K562 (cell line): ENCODE data around the gene TXNDC9. TPM values are rescaled to one million over a fixed set of nuclear protein-coding genes. Genes with fewer than 3 reads are reported as not detected.

ENCODE experiments used
- ATAC-seq: fragments of 200-7000 bp; cut with Tn5 transposase; 3 replicates; pipeline ENCODE4 v1.9.1; 2020; ENCODE audit warnings: moderate library complexity
- BruUV-seq: library from RNA; stranded (reverse); fragments of 400-500 nt; replicated peaks from 2 replicates; lab custom pipeline; 2021; lab: Mats Ljungman, UMichigan
- CTCF ChIA-PET: fragments of 300-600 bp; formaldehyde crosslinking; extraction: SDS; loops from one replicate; lab custom pipeline; 2021; ENCODE audit warnings: low intra/inter-chr PET ratio; lab: Yijun Ruan, JAX
- POLR2A ChIA-PET: fragments of 300-600, 350-650 bp; sonication (Branson Sonifier 250); formaldehyde crosslinking; extraction: SDS; loops from one replicate; lab custom pipeline; 2021; ENCODE audit warnings: antibody characterized with exemption, inconsistent platforms; lab: Yijun Ruan, JAX
- DNase-seq, 4 experiments: peaks; one replicate each; pipeline versions ENCODE4 v3.0.0 to v3.0.0-alpha.2; 2011 to 2018; ENCODE audit warnings: low spot score in 3 of 4, mixed read lengths in 3 of 4; ENCODE audit errors: extremely low read depth in 1 of 4
- FAIRE-seq: peaks from 2 replicates; lab custom pipeline; 2011; peaks lifted over from hg19 to GRCh38; lab: Jason Lieb, UNC
- H2AFZ ChIP-seq: 2 replicates; pipeline ENCODE4 v1.6.0; 2011; ENCODE audit warnings: low read depth, low read length, control low read depth, inconsistent platforms
- H3K27ac ChIP-seq: fragments of 200-600 bp; 3 replicates; pipeline ENCODE4 v1.8.0; 2011; ENCODE audit warnings: low read depth, mild to moderate bottlenecking, control low read depth, inconsistent platforms, low read length, moderate library complexity, mixed read lengths; ENCODE audit errors: extremely low read depth
- H3K27me3 ChIP-seq, 2 experiments: fragments of 300-600 bp in 1 of 2; 2 replicates in 1 of 2; 3 replicates in 1 of 2; pipeline versions ENCODE4 v1.6.0 to v1.8.0; 2011; ENCODE audit warnings: inconsistent platforms in 2 of 2, low read length in 2 of 2, mild to moderate bottlenecking in 1 of 2, mixed read lengths in 1 of 2, moderate library complexity in 1 of 2; ENCODE audit not compliant: control insufficient read depth in 2 of 2, insufficient read depth in 2 of 2
- H3K36me3 ChIP-seq: fragments of 300-600 bp; 3 replicates; pipeline ENCODE4 v1.8.0; 2011; ENCODE audit warnings: mild to moderate bottlenecking, low read length, inconsistent platforms; ENCODE audit not compliant: control insufficient read depth, insufficient read depth
- H3K4me1 ChIP-seq, 2 experiments: fragments of 200-600 bp in 1 of 2; replicated peaks in 1 of 2; 2 replicates in 1 of 2; 3 replicates in 1 of 2; pipeline versions ENCODE4 v1.5.1 to v1.8.0; 2011; ENCODE audit warnings: inconsistent platforms in 2 of 2, low read length in 2 of 2, mild to moderate bottlenecking in 1 of 2, mixed read lengths in 1 of 2, moderate library complexity in 1 of 2; ENCODE audit not compliant: control insufficient read depth in 2 of 2, insufficient read depth in 2 of 2
- H3K4me2 ChIP-seq: 2 replicates; pipeline ENCODE4 v1.6.1; 2011; ENCODE audit warnings: low read length, control low read depth, inconsistent platforms, mixed read lengths; ENCODE audit not compliant: insufficient read depth
- H3K4me3 ChIP-seq: fragments of 200-600 bp; sonication (generic), shearing (Covaris generic); 2 replicates; pipeline ENCODE4 v1.5.1; 2016; ENCODE audit warnings: control low read depth, inconsistent platforms
- H3K79me2 ChIP-seq: fragments of 200-600 bp; 3 replicates; pipeline ENCODE4 v1.8.0; 2011; ENCODE audit warnings: low read length, inconsistent platforms; ENCODE audit not compliant: control insufficient read depth, insufficient read depth
- H3K9ac ChIP-seq, 2 experiments: 2 replicates each; pipeline versions ENCODE4 v1.6.0 to v1.6.1; 2011; ENCODE audit warnings: low read depth in 2 of 2, low read length in 2 of 2, control low read depth in 1 of 2, inconsistent platforms in 1 of 2, mild to moderate bottlenecking in 1 of 2, mixed read lengths in 1 of 2; ENCODE audit not compliant: insufficient read depth in 1 of 2
- H3K9me1 ChIP-seq: one replicate; pipeline ENCODE4 v1.6.0; 2011; ENCODE audit warnings: inconsistent platforms, mild to moderate bottlenecking, low read length, moderate library complexity; ENCODE audit not compliant: control insufficient read depth, insufficient read depth
- H3K9me3 ChIP-seq: replicated peaks from 2 replicates; pipeline ENCODE4 v1.5.1; 2011; ENCODE audit warnings: low read depth, low read length, inconsistent platforms; ENCODE audit not compliant: control insufficient read depth, insufficient read depth
- H4K20me1 ChIP-seq: replicated peaks from 2 replicates; pipeline ENCODE4 v1.6.1; 2011; ENCODE audit warnings: low read length, inconsistent platforms, mixed read lengths; ENCODE audit not compliant: control insufficient read depth, insufficient read depth
- CBX3 ChIP-seq, 2 experiments: IDR thresholded peaks; 1 replicate in 1 of 2; 2 replicates in 1 of 2; pipeline ENCODE4 v1.6.1; 2012; ENCODE audit warnings: inconsistent platforms in 2 of 2, low read length in 2 of 2, borderline replicate concordance in 1 of 2, control low read depth in 1 of 2
- ELF2 ChIP-seq: fragments of 250-450 bp; sonication (Bioruptor Pico); IDR thresholded peaks from 2 replicates; pipeline ENCODE4 v1.5.0; 2021; ENCODE audit warnings: mild to moderate bottlenecking
- FOXK2 ChIP-seq, 2 experiments: fragments of 450-650 bp; IDR thresholded peaks in 1 of 2; conservative IDR thresholded peaks in 1 of 2; 2 replicates each; pipeline ENCODE4 v1.6.1; 2016; ENCODE audit warnings: low read depth in 2 of 2, mild to moderate bottlenecking in 1 of 2
- FOXM1 ChIP-seq, 2 experiments: fragments of 450-650 bp in 1 of 2; sonication (generic) in 1 of 2; formaldehyde crosslinking in 1 of 2; IDR thresholded peaks; 2 replicates each; pipeline versions ENCODE4 v1.6.1 to v1.9.0; 2017 to 2022; ENCODE audit warnings: low read depth in 2 of 2, mild to moderate bottlenecking in 2 of 2, missing genetic modification reagents in 1 of 2, moderate library complexity in 1 of 2
- ILF3 ChIP-seq: fragments of 450-650 bp; IDR thresholded peaks from 2 replicates; pipeline ENCODE4 v1.6.1; 2018; ENCODE audit warnings: antibody characterized with exemption, mild to moderate bottlenecking, moderate library complexity, borderline replicate concordance
- LARP7 ChIP-seq: fragments of 450-650 bp; IDR thresholded peaks from 2 replicates; pipeline ENCODE4 v1.6.1; 2016
- MBD2 ChIP-seq: sonication (generic); IDR thresholded peaks from 2 replicates; pipeline ENCODE4 v1.6.1; 2016; ENCODE audit warnings: low read depth, borderline replicate concordance
- NBN ChIP-seq: fragments of 450-650 bp; IDR thresholded peaks from 2 replicates; pipeline ENCODE4 v1.6.1; 2016; ENCODE audit warnings: low read depth, mild to moderate bottlenecking
- SIX5 ChIP-seq, 2 experiments: IDR thresholded peaks; 2 replicates each; pipeline ENCODE4 v1.6.1; 2011; ENCODE audit warnings: low read length in 2 of 2, borderline replicate concordance in 1 of 2, low read depth in 1 of 2, mild to moderate bottlenecking in 1 of 2, moderate library complexity in 1 of 2; ENCODE audit not compliant: insufficient read depth in 1 of 2
- SMC3 ChIP-seq: conservative IDR thresholded peaks from 2 replicates; pipeline ENCODE4 v1.6.1; 2011; ENCODE audit warnings: low read depth, low read length, improper control_type of control experiment; ENCODE audit not compliant: insufficient read depth
- U2AF2 ChIP-seq: fragments of 200-400 bp; formaldehyde crosslinking; optimal IDR thresholded peaks from 2 replicates; pipeline ENCODE3; 2017; ENCODE audit warnings: low read depth, mild to moderate bottlenecking, low read length
- ZFX ChIP-seq: sonication (generic); formaldehyde crosslinking; IDR thresholded peaks from 2 replicates; pipeline ENCODE4 v1.8.0; 2022; ENCODE audit warnings: mild to moderate bottlenecking, missing genetic modification reagents, moderate library complexity
- WGBS: fragments of 100-300 bp; shearing (Covaris generic); methylation state at CpG from one replicate; pipeline ENCODE4 v1.1.6; 2016; ENCODE audit warnings: low coverage, mixed read lengths; ENCODE audit not compliant: insufficient coverage; ENCODE audit errors: missing lambda C conversion rate; 5-methylcytosine and 5-hydroxymethylcytosine counted together
- in situ Hi-C: fragments of 300-500 bp; cut with MboI; formaldehyde crosslinking; loops from 4 replicates; pipeline ENCODE4 v1.15.0; 2018; ENCODE audit warnings: inconsistent platforms, mixed read lengths
- intact Hi-C: fragments of 100-400 bp; cut with micrococcal nuclease; formaldehyde crosslinking; loops from 2 replicates; pipeline ENCODE4 v1.14.2; 2022
- polyA plus RNA-seq, 8 experiments: library from polyadenylated mRNA; depleted of rRNA in 4 of 8; stranded (reverse) in 5 of 8; unstranded in 3 of 8; fragments of >200 nt; fragmentation: Nextera tagmentation in 2 of 8; fragmentation: Illumina TruSeq in 1 of 8; extraction: Ambion mirVana in 2 of 8; extraction: Trizol in 1 of 8; gene quantifications; 2 replicates each; pipeline versions ENCODE4 v1.2.1 to v1.2.3, GENCODE V29; 2011 to 2014; ENCODE audit warnings: inconsistent platforms in 1 of 8, missing spikeins in 1 of 8
- total RNA-seq, 7 experiments: library from RNA; depleted of rRNA in 6 of 7; stranded (reverse); fragments of >200 nt in 6 of 7; fragmentation: Illumina TruSeq in 2 of 7; extraction: Trizol in 2 of 7; gene quantifications; 2 replicates each; pipeline versions ENCODE4 v1.2.1 to v1.2.3, GENCODE V29; 2011 to 2021; ENCODE audit warnings: low replicate concordance in 1 of 7
- TF ChIP-seq, protein P1 (sequence below): sonication (generic); formaldehyde crosslinking; IDR thresholded peaks from 2 replicates; pipeline ENCODE4 v1.8.1; 2023; ENCODE audit warnings: mild to moderate bottlenecking, missing genetic modification reagents
- TF ChIP-seq, protein P2 (sequence below): fragments of 450-650 bp; IDR thresholded peaks from 2 replicates; pipeline ENCODE4 v1.6.1; 2016; ENCODE audit warnings: antibody characterized with exemption
- TF ChIP-seq, protein P3 (sequence below): sonication (generic); formaldehyde crosslinking; IDR thresholded peaks from 2 replicates; pipeline ENCODE4 v1.8.1; 2023; ENCODE audit warnings: mild to moderate bottlenecking, missing genetic modification reagents

Gene TXNDC9
- total and polyA plus RNA-seq, 9 of the 15 experiments (the other 6 are each of a cell fraction or from before 2014, with no cell fraction given), result 37.5 to 211 (median 65.5) TPM

DNA sequence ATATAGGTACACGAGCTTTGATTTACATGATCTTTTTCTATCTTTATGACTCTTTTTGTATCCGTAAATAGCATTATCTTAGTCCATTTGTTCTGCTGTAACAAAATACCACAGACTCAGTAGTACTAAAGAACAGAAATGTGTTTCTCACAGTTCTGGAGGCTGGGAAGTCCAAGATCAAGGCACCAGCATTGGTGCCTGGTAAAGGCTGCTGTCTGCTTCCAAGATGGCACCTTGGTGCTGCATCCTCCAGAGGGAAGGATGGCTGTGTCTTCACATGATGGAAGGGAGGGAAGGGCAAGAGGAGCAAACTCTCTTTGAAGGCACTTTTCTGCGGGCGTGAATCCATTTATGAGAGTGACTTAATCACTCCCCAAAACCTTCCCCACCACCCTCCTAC is 37.0 kb upstream of the TXNDC9 start:
- Histone ChIP-seq H4K20me1 (no peaks in the 10 kb centered on the region), H3K27ac (no peak overlapping the region), H3K36me3 (peaks cover 94% of the 10 kb centered on the region), H3K4me3 (no peak overlapping the region), H3K9me1 (no peaks in the 10 kb centered on the region), H3K9ac (no peak overlapping the region), H3K79me2 (no peaks in the 10 kb centered on the region; the same call in 2 of the 3 replicates), H3K4me2 (no peak overlapping the region), H3K27me3 (no peaks in the 10 kb centered on the region), H3K9me3 (no peaks in the 10 kb centered on the region), H3K4me1 (no peaks in the 10 kb centered on the region), H2AFZ (no peak overlapping the region)
- no TSS peak for BruUV-seq
- in situ Hi-C loops (no loop called here), intact Hi-C loops (no loop called here)
- TF ChIP-seq ZFX (CRISPR knock-in tag) (no peak), SIX5 (IDR thresholded peaks at IDR 0.05; ENCODE audit: borderline replicate concordance in 1 of 2, insufficient read depth in 1 of 2, low read depth in 1 of 2, low read length in 2 of 2) (no peak), ELF2 (CRISPR knock-in tag) (no peak), CBX3 (IDR thresholded peaks at IDR 0.05; ENCODE audit: borderline replicate concordance in 1 of 2, low read length in 2 of 2) (no peak), LARP7 (no peak), FOXK2 (conservative IDR thresholded peaks at IDR 0.05 in 1 of 2, IDR thresholded peaks at IDR 0.05 in 1 of 2; ENCODE audit: low read depth in 2 of 2) (no peak), SMC3 (no peak), NBN (no peak), FOXM1 (IDR thresholded peaks at IDR 0.05; ENCODE audit: low read depth) (no peak), FOXM1 (CRISPR knock-in tag; IDR thresholded peaks at IDR 0.05; ENCODE audit: low read depth) (no peak), U2AF2 (no peak), ILF3 (no peak), MBD2 (no peak)
- TF ChIP-seq, protein P1, sequence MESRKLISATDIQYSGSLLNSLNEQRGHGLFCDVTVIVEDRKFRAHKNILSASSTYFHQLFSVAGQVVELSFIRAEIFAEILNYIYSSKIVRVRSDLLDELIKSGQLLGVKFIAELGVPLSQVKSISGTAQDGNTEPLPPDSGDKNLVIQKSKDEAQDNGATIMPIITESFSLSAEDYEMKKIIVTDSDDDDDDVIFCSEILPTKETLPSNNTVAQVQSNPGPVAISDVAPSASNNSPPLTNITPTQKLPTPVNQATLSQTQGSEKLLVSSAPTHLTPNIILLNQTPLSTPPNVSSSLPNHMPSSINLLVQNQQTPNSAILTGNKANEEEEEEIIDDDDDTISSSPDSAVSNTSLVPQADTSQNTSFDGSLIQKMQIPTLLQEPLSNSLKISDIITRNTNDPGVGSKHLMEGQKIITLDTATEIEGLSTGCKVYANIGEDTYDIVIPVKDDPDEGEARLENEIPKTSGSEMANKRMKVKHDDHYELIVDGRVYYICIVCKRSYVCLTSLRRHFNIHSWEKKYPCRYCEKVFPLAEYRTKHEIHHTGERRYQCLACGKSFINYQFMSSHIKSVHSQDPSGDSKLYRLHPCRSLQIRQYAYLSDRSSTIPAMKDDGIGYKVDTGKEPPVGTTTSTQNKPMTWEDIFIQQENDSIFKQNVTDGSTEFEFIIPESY (CRISPR knock-in tag), result no peak
- TF ChIP-seq, protein P2, sequence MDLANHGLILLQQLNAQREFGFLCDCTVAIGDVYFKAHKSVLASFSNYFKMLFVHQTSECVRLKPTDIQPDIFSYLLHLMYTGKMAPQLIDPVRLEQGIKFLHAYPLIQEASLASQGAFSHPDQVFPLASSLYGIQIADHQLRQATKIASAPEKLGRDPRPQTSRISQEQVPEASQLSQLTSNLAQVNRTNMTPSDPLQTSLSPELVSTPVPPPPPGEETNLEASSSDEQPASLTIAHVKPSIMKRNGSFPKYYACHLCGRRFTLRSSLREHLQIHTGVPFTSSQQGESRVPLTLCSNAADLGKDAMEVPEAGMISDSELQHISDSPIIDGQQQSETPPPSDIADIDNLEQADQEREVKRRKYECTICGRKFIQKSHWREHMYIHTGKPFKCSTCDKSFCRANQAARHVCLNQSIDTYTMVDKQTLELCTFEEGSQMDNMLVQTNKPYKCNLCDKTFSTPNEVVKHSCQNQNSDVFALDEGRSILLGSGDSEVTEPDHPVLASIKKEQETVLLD, result no peak
- TF ChIP-seq, protein P3, sequence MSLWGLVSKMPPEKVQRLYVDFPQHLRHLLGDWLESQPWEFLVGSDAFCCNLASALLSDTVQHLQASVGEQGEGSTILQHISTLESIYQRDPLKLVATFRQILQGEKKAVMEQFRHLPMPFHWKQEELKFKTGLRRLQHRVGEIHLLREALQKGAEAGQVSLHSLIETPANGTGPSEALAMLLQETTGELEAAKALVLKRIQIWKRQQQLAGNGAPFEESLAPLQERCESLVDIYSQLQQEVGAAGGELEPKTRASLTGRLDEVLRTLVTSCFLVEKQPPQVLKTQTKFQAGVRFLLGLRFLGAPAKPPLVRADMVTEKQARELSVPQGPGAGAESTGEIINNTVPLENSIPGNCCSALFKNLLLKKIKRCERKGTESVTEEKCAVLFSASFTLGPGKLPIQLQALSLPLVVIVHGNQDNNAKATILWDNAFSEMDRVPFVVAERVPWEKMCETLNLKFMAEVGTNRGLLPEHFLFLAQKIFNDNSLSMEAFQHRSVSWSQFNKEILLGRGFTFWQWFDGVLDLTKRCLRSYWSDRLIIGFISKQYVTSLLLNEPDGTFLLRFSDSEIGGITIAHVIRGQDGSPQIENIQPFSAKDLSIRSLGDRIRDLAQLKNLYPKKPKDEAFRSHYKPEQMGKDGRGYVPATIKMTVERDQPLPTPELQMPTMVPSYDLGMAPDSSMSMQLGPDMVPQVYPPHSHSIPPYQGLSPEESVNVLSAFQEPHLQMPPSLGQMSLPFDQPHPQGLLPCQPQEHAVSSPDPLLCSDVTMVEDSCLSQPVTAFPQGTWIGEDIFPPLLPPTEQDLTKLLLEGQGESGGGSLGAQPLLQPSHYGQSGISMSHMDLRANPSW (CRISPR knock-in tag), result no peak
- POLR2A ChIA-PET, result interaction anchor here (0.9 kb wide), 1 partner anchor 8 kb away, joined by 5 read pairs; no protein-coding TSS in a partner anchor
- DNase-seq (no peak), ATAC-seq (no peak), FAIRE-seq (no peak)
- CTCF ChIA-PET, result no interaction called here
- whole genome bisulfite sequencing, result 99% methylated on average over 4 of the region's 4 CpGs
